ENCODE results near the gene SLC6A18. TPM values are rescaled to one million over a fixed set of nuclear protein-coding genes. Genes with fewer than 3 reads are reported as not detected.

SLC6A18 gene
- total RNA-seq, 5 donors from 2014 or later (not counting 1 experiment from before 2014, with no cell fraction given) = not detected

DNA sequence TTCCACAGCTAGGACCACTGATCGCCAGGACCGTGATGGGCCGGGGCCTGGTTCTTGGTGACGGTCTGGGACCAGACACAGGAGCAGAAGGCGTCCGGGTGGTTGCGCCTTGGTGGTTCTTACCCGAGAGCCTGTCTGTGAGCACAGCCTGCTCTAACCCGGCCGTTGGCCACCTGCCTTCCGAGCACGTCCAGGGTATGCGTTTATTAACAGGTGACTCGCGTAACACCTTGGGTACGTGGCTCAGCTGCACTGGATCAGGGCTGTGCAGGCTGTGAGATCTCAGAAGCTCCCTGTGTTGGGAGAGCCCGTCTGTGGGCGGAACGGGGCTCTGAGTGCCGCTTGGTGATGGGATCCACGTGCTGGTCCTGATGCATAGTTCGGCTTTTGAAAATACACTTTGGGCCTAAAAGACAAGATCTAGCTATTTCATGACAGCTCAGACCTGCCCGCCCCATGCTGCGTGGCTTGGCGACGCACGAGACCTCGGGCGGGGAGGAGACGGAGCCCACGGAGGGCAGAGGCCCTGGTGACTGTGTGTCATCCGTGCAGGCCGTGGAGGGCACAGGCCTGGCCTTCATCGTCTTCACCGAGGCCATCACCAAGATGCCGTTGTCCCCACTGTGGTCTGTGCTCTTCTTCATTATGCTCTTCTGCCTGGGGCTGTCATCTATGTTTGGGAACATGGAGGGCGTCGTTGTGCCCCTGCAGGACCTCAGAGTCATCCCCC, 6.7 kb upstream of the SLC6A18 start:
- WGBS (ENCODE audit: insufficient coverage) = 87% methylated on average over 38 of the region's 38 CpGs

DNA sequence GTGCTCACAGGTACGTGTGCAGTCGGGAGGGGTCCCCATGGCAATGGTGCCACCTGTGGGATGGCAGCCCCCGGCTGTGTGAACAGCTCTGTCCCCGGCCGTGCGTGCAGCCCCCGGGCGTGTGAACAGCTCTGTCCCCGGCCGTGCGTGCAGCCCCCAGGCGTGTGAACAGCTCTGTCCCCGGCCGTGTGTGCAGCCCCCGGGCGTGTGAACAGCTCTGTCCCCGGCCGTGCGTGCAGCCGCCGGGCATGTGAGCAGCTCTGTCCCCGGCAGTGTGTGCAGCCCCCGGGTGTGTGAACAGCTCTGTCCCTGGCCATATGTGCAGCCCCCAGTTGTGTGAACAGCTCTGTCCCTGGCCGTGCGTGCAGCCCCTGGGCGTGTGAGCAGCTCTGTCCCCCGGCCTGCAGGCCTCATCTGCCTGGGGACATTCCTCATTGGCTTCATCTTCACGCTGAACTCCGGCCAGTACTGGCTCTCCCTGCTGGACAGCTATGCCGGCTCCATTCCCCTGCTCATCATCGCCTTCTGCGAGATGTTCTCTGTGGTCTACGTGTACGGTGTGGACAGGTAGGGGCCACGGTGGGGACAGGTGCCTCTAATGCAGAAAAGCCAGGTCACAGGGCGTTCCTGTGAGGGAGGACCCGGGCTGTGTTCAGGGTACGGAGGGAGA, 5.9 kb upstream of the SLC6A18 start:
- no peaks in the 10 kb centered on the region for H3K9me3 ChIP-seq
- ChIA-PET CTCF (no interaction called here), POLR2A (no interaction called here)
- H3K4me3 ChIP-seq (ENCODE audit: control insufficient read depth in 1 of 2, extremely low read depth in 1 of 2, low read length in 1 of 2) = no peak overlapping the region
- Mint-ChIP-seq H3K9me3 (no peaks in the 10 kb centered on the region), H3K27me3 (peaks cover 4 to 8% of the 10 kb centered on the region in 2 donors), H3K36me3 (no peaks in the 10 kb centered on the region), H3K4me3 (no peak overlapping the region), H3K27ac (no peak overlapping the region), H3K4me1 (no peaks in the 10 kb centered on the region)
- H3K36me3 ChIP-seq (ENCODE audit: control insufficient read depth in 2 of 2, extremely low read depth in 1 of 2, insufficient read depth in 1 of 2, low read length in 1 of 2) = no peaks in the 10 kb centered on the region
- H3K27ac ChIP-seq (ENCODE audit: low read length) = no peak overlapping the region
- no peak for DNase-seq
- peaks cover 0 to 28% of the 10 kb centered on the region in 2 experiments for H3K27me3 ChIP-seq (replicated peaks in 1 of 2; ENCODE audit: control insufficient read depth in 2 of 2, extremely low read depth in 1 of 2, insufficient read depth in 2 of 2, low read length in 1 of 2)
- WGBS (ENCODE audit: insufficient coverage) = 85% methylated on average over 35 of the region's 38 CpGs
- H3K4me1 ChIP-seq (ENCODE audit: control insufficient read depth in 1 of 2, extremely low read depth in 1 of 2, insufficient read depth in 2 of 2, low read length in 2 of 2) = peaks cover 0 to 6% of the 10 kb centered on the region in 2 experiments
- no peak for ATAC-seq (replicated peaks in 1 of 4)

More for the DNA sequence above, 6.7 kb upstream of the SLC6A18 start:
- DNase-seq (no peak), ATAC-seq (replicated peaks in 1 of 4) (no peak)
- Histone ChIP-seq H3K36me3 (ENCODE audit: control insufficient read depth in 2 of 2, extremely low read depth in 1 of 2, insufficient read depth in 1 of 2, low read length in 1 of 2) (no peaks in the 10 kb centered on the region), H3K27me3 (replicated peaks in 1 of 2; ENCODE audit: control insufficient read depth in 2 of 2, extremely low read depth in 1 of 2, insufficient read depth in 2 of 2, low read length in 1 of 2) (peaks cover 0 to 28% of the 10 kb centered on the region in 2 experiments), H3K4me1 (ENCODE audit: control insufficient read depth in 1 of 2, extremely low read depth in 1 of 2, insufficient read depth in 2 of 2, low read length in 2 of 2) (peaks cover 0 to 6% of the 10 kb centered on the region in 2 experiments), H3K9me3 (no peaks in the 10 kb centered on the region), H3K4me3 (ENCODE audit: control insufficient read depth in 1 of 2, extremely low read depth in 1 of 2, low read length in 1 of 2) (no peak overlapping the region), H3K27ac (ENCODE audit: low read length) (no peak overlapping the region)
- ChIA-PET POLR2A (no interaction called here), CTCF (no interaction called here)
- H3K27me3 Mint-ChIP-seq = peaks cover 4 to 8% of the 10 kb centered on the region in 2 donors
- no peak overlapping the region for H3K4me3 Mint-ChIP-seq
- no peaks in the 10 kb centered on the region for H3K9me3 Mint-ChIP-seq
- H3K4me1 Mint-ChIP-seq = no peaks in the 10 kb centered on the region
- no peak overlapping the region for H3K27ac Mint-ChIP-seq
- H3K36me3 Mint-ChIP-seq = no peaks in the 10 kb centered on the region

DNA sequence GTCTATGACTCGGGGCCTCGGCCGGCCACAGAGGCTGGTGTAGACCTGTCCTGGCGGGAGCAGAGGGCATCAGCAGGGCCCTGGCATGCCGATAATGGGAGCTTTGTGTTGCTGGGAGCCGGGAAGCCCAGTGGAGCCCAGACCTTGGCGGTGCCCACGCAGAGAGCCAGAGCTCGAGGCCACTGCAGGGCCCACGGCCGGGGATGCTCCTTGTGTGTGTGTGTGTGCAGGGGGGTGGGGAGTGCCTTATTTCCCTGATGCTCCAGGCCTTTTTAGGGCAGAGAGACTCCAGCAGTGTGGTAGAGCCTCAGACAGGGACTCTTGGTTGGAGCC, 5.4 kb upstream of the SLC6A18 start:
- Histone ChIP-seq H3K27me3 (replicated peaks in 1 of 2; ENCODE audit: control insufficient read depth in 2 of 2, extremely low read depth in 1 of 2, insufficient read depth in 2 of 2, low read length in 1 of 2) (peaks cover 0 to 28% of the 10 kb centered on the region in 2 experiments), H3K27ac (ENCODE audit: low read length) (no peak overlapping the region), H3K4me3 (ENCODE audit: control insufficient read depth in 1 of 2, extremely low read depth in 1 of 2, low read length in 1 of 2) (no peak overlapping the region), H3K4me1 (ENCODE audit: control insufficient read depth in 1 of 2, extremely low read depth in 1 of 2, insufficient read depth in 2 of 2, low read length in 2 of 2) (peaks cover 0 to 6% of the 10 kb centered on the region in 2 experiments), H3K36me3 (ENCODE audit: control insufficient read depth in 2 of 2, extremely low read depth in 1 of 2, insufficient read depth in 1 of 2, low read length in 1 of 2) (no peaks in the 10 kb centered on the region), H3K9me3 (no peaks in the 10 kb centered on the region)
- POLR2A ChIA-PET = no interaction called here
- Mint-ChIP-seq H3K4me1 (no peaks in the 10 kb centered on the region), H3K36me3 (no peaks in the 10 kb centered on the region), H3K27me3 (peaks cover 4 to 8% of the 10 kb centered on the region in 2 donors), H3K4me3 (no peak overlapping the region), H3K9me3 (no peaks in the 10 kb centered on the region), H3K27ac (no peak overlapping the region)
- no peak for ATAC-seq (replicated peaks in 1 of 4)
- WGBS (ENCODE audit: insufficient coverage) = 79% methylated on average over 11 of the region's 11 CpGs
- CTCF ChIA-PET = interaction anchor here in 1 of 2 donors (0.7 kb wide), 1 partner anchor 44 kb away, joined by 4 read pairs; no protein-coding TSS in a partner anchor
- no peak for DNase-seq

DNA sequence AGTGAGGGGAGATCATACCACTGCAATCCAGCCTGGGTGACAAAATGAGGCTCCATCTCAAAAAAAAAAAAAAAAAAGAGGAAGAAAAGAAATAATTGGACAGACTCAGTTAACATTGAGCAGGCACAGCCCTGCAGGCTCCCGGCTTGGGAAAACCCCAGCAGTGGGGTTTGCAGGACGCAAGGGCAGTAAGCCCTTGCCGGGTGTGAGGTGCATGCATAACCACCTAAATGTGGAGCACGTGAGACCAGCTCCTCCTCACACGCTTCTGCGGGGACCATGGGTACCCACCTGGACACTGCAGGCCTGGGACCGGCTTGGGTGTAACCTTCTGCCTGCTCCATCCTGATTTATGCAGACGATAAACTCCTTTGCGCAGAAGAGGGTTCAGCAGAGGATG, 4.8 kb upstream of the SLC6A18 start:
- no peaks in the 10 kb centered on the region for H3K9me3 ChIP-seq
- H3K27ac ChIP-seq (ENCODE audit: low read length) = no peak overlapping the region
- DNase-seq (no peak), ATAC-seq (replicated peaks in 1 of 4) (no peak)
- ChIA-PET POLR2A (no interaction called here), CTCF (interaction anchor here in 1 of 2 donors (0.7 kb wide), 1 partner anchor 44 kb away, joined by 4 read pairs; no protein-coding TSS in a partner anchor)
- Mint-ChIP-seq H3K4me1 (no peaks in the 10 kb centered on the region), H3K36me3 (no peaks in the 10 kb centered on the region), H3K9me3 (no peaks in the 10 kb centered on the region), H3K27me3 (peaks cover 4 to 6% of the 10 kb centered on the region in 2 donors), H3K4me3 (no peak overlapping the region), H3K27ac (no peak overlapping the region)
- H3K27me3 ChIP-seq (replicated peaks in 1 of 2; ENCODE audit: control insufficient read depth in 2 of 2, extremely low read depth in 1 of 2, insufficient read depth in 2 of 2, low read length in 1 of 2) = peaks cover 0 to 32% of the 10 kb centered on the region in 2 experiments
- WGBS (ENCODE audit: insufficient coverage) = 89% methylated on average over 6 of the region's 9 CpGs
- no peaks in the 10 kb centered on the region for H3K36me3 ChIP-seq (ENCODE audit: control insufficient read depth in 2 of 2, extremely low read depth in 1 of 2, insufficient read depth in 1 of 2, low read length in 1 of 2)
- H3K4me3 ChIP-seq (ENCODE audit: control insufficient read depth in 1 of 2, extremely low read depth in 1 of 2, low read length in 1 of 2) = no peak overlapping the region
- H3K4me1 ChIP-seq (ENCODE audit: control insufficient read depth in 1 of 2, extremely low read depth in 1 of 2, insufficient read depth in 2 of 2, low read length in 2 of 2) = peaks cover 0 to 6% of the 10 kb centered on the region in 2 experiments

DNA sequence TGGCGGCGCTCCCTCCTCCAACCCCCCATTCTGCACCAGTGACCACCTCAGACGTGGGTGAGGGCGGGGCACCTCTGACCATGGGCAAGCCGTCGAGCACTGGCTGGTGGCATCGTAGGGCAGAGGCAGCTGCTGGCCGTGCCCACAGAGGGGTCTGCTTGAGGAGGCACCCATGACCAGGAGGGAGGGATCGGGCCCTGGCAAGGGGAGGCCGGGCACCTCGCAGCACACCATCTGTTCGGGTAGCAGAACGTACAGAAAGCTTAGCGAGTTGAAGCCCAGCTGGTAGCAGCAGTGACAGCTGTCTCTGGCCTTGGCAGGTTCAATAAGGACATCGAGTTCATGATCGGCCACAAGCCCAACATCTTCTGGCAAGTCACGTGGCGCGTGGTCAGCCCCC, 4.3 kb upstream of the SLC6A18 start:
- Mint-ChIP-seq H3K9me3 (no peaks in the 10 kb centered on the region), H3K36me3 (no peaks in the 10 kb centered on the region), H3K4me3 (no peak overlapping the region), H3K27ac (no peak overlapping the region), H3K4me1 (no peaks in the 10 kb centered on the region), H3K27me3 (peaks cover 4 to 6% of the 10 kb centered on the region in 2 donors)
- POLR2A ChIA-PET = no interaction called here
- H3K27me3 ChIP-seq (replicated peaks in 1 of 2; ENCODE audit: control insufficient read depth in 2 of 2, extremely low read depth in 1 of 2, insufficient read depth in 2 of 2, low read length in 1 of 2) = peaks cover 0 to 36% of the 10 kb centered on the region in 2 experiments
- H3K27ac ChIP-seq (ENCODE audit: low read length) = no peak overlapping the region
- no peak overlapping the region for H3K4me3 ChIP-seq (ENCODE audit: control insufficient read depth in 1 of 2, extremely low read depth in 1 of 2, low read length in 1 of 2)
- WGBS (ENCODE audit: insufficient coverage) = 88% methylated on average over 15 of the region's 19 CpGs
- H3K4me1 ChIP-seq (ENCODE audit: control insufficient read depth in 1 of 2, extremely low read depth in 1 of 2, insufficient read depth in 2 of 2, low read length in 2 of 2) = peaks cover 0 to 6% of the 10 kb centered on the region in 2 experiments
- H3K9me3 ChIP-seq = no peaks in the 10 kb centered on the region
- CTCF ChIA-PET = no interaction called here
- no peak for ATAC-seq (replicated peaks in 1 of 4)
- no peak for DNase-seq
- H3K36me3 ChIP-seq (ENCODE audit: control insufficient read depth in 2 of 2, extremely low read depth in 1 of 2, insufficient read depth in 1 of 2, low read length in 1 of 2) = no peaks in the 10 kb centered on the region

DNA sequence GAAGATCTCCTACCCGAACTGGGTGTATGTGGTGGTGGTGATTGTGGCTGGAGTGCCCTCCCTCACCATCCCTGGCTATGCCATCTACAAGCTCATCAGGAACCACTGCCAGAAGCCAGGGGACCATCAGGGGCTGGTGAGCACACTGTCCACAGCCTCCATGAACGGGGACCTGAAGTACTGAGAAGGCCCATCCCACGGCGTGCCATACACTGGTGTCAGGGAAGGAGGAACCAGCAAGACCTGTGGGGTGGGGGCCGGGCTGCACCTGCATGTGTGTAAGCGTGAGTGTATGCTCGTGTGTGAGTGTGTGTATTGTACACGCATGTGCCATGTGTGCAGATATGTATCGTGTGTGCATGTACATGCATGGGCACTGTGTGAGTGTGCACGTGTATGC, 3.5 kb upstream of the SLC6A18 start:
- H3K9me3 Mint-ChIP-seq = no peaks in the 10 kb centered on the region
- H3K4me1 Mint-ChIP-seq = no peaks in the 10 kb centered on the region
- H3K4me1 ChIP-seq (ENCODE audit: control insufficient read depth in 1 of 2, extremely low read depth in 1 of 2, insufficient read depth in 2 of 2, low read length in 2 of 2) = peaks cover 0 to 6% of the 10 kb centered on the region in 2 experiments
- no peaks in the 10 kb centered on the region for H3K9me3 ChIP-seq
- 93% methylated on average over 9 of the region's 10 CpGs for WGBS (ENCODE audit: insufficient coverage)
- no peak overlapping the region for H3K27ac ChIP-seq (ENCODE audit: low read length)
- H3K36me3 ChIP-seq (ENCODE audit: control insufficient read depth in 2 of 2, extremely low read depth in 1 of 2, insufficient read depth in 1 of 2, low read length in 1 of 2) = no peaks in the 10 kb centered on the region
- ChIA-PET POLR2A (no interaction called here), CTCF (no interaction called here)
- H3K36me3 Mint-ChIP-seq = no peaks in the 10 kb centered on the region
- H3K4me3 ChIP-seq (ENCODE audit: control insufficient read depth in 1 of 2, extremely low read depth in 1 of 2, low read length in 1 of 2) = no peak overlapping the region
- H3K4me3 Mint-ChIP-seq = no peak overlapping the region
- no peak for ATAC-seq (replicated peaks in 1 of 4)
- H3K27me3 ChIP-seq (replicated peaks in 1 of 2; ENCODE audit: control insufficient read depth in 2 of 2, extremely low read depth in 1 of 2, insufficient read depth in 2 of 2, low read length in 1 of 2) = peaks cover 0 to 37% of the 10 kb centered on the region in 2 experiments
- DNase-seq = no peak
- no peak overlapping the region for H3K27ac Mint-ChIP-seq
- H3K27me3 Mint-ChIP-seq = peaks cover 4 to 6% of the 10 kb centered on the region in 2 donors

All from T-cell (primary cell).